DMS153 treated with DMSO at 0.1 percent for 48 hours (cell line): ENCODE measurements around the gene TSEN34.
"Not testable (repeated sequence)": the region's sequence is repeated elsewhere in the genome, so short reads cannot be mapped to it uniquely, and the experiment has no call there.

Experiments used
- DNase-seq: peaks from one replicate; lab custom pipeline; 2025; ENCODE audit not compliant: unreplicated experiment; lab: John Stamatoyannopoulos, UW

TSEN34 gene

GRCh38 chr19:54186934-54187381 lies 4.2 kb upstream of the TSEN34 start:
- no peak for DNase-seq

- no peak for DNase-seq
These were observed 2.8 kb upstream of the TSEN34 start for GRCh38 chr19:54188215-54188871.

GRCh38 chr19:54189145-54189734 lies 1.9 kb upstream of the TSEN34 start, which contains the start of gene MBOAT7:
TSS of gene MBOAT7 (minus strand) at chr19:54189580. CDS start at chr19:54188508, 1,072 bp downstream.
- DNase-seq, result peak; percentile 74

- DNase-seq, result peak; percentile 100
These were observed 1.2 kb upstream of the TSEN34 start for GRCh38 chr19:54189735-54190502.

- DNase-seq, result peak; percentile 97
These were observed 551 bp upstream of the TSEN34 start for GRCh38 chr19:54190503-54191010.

- no peak for DNase-seq
These were observed 824 bp downstream of the TSEN34 start for GRCh38 chr19:54191811-54192453.

GRCh38 chr19:54193011-54193410 lies 1.9 kb downstream of the TSEN34 start:
- no peak for DNase-seq

GRCh38 chr19:54194463-54194862 lies 3.4 kb downstream of the TSEN34 start:
- DNase-seq, result not testable (repeated sequence)

- no peak for DNase-seq
These were observed 5.4 kb downstream of the TSEN34 start for GRCh38 chr19:54196536-54196935.

- no peak for DNase-seq
These were observed 6.0 kb downstream of the TSEN34 start for GRCh38 chr19:54197121-54197520.

GRCh38 chr19:54199401-54199800 lies 8.3 kb downstream of the TSEN34 start:
- DNase-seq, result no peak

- no peak for DNase-seq
These were observed 10.1 kb downstream of the TSEN34 start for GRCh38 chr19:54201172-54201701.

GRCh38 chr19:54201980-54202379 lies 10.9 kb downstream of the TSEN34 start:
- DNase-seq, result no peak

GRCh38 chr19:54203151-54203611 lies 12.1 kb downstream of the TSEN34 start:
- DNase-seq, result no peak

GRCh38 chr19:54204767-54205468 lies 13.8 kb downstream of the TSEN34 start:
- no peak for DNase-seq

- DNase-seq, result no peak
These were observed 15.1 kb downstream of the TSEN34 start for GRCh38 chr19:54206030-54206830.

GRCh38 chr19:54206831-54207177 lies 15.7 kb downstream of the TSEN34 start:
- no peak for DNase-seq

GRCh38 chr19:54207193-54207592 lies 16.1 kb downstream of the TSEN34 start:
- DNase-seq, result not testable (repeated sequence)

GRCh38 chr19:54207676-54207982 lies 16.5 kb downstream of the TSEN34 start:
- DNase-seq, result no peak
